Activated T-cell treated with anti-CD3 and anti-CD28 coated beads for 4 hours (primary cell): ENCODE measurements around the gene AFAP1.

Experiments
- DNase-seq: peaks from one replicate; pipeline ENCODE4 v3.0.0-alpha.2; 2020

AFAP1 gene

DNA sequence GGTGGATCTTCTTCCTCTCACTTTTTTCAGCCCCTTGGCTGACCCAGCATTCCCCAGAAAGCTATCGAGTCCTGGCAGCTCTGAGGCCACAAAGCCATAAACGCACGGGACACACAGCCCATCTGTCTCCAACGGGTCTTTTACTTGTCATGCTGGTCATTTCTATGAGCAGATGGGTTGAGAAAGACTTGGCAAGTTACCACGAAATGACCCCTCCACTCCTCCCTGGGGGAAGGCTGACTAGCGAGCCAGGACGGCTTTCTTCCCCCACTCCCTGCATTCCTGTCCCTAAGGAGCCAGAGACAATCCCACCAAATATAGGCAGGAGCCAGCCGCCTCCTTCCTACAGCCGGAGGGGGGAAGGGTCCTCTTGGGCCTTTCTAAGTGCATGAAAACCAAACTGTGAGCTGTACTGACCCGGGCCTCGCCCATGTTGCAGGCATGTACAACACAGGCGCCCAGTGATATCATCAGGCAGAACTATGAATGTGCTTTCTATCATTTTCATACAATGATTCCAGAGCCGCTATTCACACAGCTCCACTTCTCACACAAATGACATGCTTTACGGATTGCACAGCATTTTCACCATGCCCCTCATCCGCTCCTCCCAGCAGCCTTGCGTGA, 28.6 kb downstream of the AFAP1 start:
- no peak for DNase-seq

DNA sequence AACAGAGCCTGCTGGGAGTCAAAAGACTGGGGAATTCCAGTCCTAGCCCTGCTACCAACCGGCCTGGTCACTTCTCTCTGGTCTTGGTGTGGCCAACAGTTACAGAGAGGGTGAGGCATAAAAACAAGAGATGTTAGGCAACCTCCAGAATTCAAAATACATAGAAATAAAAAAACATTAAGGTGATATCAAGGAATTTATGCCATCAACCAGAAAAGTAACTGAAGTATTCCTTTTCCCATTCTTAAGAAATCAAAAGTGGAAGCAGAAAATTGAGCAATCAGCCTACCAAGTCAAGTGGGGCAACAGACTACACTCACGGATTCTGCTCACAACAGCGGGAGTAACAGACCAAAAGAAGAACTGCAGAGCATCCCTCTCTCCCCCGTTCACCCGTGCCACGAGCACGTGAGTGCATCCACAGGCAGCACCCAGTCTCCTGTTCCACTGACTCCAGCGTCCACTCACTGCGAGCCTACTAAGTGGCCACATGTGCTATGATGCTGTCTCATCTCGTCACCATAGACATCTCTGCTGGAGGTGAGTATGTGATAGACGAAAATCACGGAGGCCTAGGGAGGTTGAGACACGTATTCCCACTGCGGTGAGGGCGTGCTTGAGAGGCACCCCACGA, 29.3 kb downstream of the AFAP1 start:
- DNase-seq: no peak

DNA sequence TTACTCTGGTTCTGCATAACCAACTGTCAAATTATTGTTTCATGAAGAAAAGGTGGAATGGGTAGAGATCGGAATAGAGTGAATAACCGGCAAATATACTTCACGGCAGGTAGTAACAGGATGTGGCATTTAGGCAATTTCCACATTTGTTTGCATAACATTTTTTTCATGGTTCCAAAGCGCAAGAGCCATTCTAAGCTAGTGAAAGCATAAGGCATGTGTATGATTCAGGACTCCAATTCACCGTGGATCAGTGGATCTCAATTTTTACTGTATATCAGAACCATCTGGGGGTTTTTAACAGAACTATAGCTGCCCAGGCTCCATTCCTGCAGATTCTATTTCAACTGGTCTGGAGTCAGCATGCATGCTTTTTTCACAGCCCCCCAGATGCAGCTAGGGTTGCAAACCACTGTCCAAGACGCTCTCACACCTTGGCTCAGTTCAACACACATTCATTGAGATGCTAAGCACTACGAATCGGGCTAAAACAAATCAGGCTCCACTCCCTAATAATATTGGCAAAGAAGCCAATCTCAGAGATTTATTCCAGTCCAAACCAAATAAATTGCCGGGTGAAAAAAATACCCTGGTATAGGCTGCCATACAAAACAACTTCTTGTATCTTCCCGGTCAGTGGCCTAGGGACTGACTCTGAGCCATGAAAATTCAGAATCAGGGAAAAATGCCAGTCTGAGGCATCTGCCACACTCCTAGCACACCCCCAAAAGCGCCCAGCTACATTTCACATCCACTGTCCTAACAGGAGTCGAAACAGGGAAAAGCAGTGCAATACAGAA, 30.0 kb downstream of the AFAP1 start:
- no peak for DNase-seq

DNA sequence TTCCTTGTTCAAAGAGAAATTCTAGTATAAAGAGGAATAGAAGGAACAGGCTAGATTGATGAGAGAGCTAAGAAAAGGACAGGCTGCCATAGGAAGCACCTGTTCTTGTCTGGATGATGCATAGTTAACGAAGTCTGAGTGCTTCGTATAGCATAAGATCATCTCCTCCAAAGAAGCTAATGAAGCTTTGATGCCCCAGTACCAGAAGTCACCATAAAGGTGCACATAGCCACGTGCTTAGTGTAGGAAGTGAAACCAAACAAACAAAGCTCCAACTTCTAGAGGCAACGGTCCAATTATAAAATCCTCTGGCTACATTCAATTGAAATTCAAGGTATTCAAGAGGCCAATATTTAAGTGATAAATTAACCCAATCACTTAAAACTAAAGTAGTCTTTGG, 31.0 kb downstream of the AFAP1 start:
- DNase-seq: no peak

DNA sequence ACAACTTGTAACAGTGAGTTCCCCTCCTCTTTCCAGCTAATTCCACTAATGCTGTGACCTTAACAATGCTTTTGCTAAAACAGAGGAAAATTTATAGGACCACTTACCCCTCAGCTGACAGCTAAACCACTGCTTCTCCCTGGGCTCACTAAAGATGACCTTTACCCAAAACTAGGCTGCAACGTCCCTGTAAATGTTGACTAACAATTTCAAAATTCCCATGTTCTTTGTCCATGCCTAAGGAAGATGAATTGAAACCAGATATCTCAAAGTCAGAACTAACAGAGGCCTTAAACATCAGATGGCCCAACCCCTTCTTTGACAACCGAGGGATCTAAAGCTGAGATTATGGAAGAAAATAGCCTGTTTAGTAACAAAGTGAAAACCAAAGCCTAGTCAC, 32.5 kb downstream of the AFAP1 start:
- no peak for DNase-seq

DNA sequence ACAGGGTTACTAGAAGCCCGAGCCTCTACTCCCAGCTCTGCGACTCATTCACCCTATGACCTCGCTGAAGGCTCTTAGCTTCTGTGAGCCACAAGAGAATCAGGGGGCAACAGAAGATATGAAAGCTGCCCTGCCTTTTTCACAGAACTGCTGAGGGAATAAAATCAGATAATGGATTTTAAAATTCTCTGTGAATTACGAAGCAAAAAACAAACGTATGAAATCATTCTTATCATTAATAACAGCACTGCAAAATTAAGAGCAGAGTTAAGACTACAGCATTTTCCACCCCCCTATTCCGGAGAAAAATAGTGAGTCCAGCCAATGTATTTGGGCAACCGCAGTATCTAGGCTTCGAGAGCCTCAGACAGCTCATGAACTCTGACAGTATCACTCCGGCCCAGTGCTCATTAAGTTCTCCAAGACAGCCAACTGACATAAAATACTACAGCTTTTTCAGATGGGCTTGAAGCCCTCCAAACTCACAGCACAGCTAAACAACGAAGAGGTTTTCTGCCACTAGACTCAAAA, 33.4 kb downstream of the AFAP1 start:
- DNase-seq: no peak

DNA sequence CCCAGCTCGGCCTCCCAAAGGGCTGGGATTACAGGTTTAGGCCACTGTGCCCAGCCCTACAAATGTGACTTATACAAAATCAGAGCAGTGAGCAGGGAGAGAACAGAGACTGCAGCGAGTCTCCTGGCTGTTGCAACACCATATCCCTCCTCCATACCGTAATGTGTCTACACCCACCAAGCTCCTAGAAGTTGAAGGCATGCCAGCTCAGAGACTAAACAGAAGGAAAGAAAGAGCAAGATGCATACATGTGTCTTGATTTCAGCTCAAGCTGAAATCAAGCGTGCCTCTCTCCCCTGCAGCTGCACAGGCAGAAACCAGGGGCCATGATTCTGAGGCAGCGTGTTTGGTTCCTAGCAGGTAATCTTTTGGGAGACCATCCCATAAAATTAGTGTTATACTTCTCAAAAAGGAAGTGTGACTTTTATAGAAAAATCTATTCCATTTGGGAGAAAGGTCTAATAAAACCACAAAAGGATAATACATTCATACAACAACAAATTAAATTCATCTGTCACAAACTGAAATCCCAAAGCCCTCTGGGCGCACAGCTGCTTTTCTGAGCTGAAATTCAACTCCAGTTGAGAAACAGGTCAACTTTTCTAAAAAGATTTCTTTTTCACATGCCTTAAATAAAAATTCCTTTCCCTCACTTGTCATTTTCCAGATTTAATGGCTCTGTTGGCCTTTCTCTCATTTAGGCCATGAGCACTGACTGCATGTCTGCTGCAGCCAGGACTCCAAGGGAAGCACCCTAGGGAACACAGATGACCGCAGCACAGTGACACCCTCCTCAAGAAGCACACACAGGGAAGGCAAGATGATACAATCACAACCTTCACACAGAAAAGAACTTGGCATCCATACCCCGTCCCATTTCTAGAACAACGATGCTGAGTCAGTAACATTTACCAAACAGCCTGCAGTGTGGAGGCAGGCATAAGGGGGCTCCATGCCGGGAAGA, 34.4 kb downstream of the AFAP1 start:
- no peak for DNase-seq

DNA sequence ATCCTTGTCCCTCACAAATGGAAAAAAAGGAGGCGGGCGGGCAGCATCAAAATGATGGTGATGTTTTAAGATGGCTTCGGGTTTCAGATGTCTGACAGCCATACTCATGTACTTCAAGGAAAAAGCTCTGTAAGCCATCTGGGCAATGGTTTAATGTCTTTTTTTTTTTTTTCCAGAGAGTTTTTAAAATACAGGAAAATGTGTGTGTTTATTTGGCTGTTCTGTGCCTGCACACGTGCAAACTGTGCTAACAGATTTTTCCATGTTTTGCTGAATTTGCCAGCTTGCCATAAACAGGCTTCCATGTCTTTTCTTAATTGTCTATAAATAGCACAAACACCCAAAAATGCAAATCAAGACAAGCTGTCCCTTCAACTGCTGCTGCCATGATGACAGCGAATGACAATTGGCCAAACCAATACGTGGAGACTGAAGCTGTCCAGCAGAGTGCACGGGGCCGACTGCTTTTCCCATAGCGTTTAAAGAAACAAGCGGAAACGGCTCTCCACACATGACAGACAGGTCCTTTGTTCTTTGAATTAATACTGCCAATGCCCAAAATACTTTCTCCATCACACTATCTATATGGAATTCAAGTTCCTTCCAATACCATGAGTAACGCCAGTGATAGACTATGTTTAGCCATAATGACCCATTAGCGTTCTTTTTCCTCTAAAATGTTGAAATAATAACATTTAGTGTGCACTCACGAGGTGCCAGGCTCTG, 35.7 kb downstream of the AFAP1 start:
- DNase-seq: no peak

DNA sequence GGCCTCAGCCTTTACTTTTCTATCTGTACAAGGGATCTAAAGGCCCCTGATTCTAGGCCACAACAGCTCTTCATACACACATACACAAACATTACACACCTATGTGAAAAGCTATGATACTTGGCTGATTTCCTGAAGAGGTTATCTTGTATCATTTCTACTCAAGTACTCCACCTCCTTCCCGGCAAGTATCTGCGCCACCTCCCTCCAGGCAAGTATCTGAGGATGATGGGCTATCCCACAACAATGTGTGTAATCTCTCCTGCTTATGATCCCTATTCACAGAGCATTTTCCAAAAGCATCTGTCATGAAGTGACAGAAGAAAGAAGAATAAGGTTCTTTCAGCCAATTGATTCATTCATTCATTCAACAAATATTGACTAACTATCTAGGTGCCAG, 36.8 kb downstream of the AFAP1 start:
- no peak for DNase-seq

DNA sequence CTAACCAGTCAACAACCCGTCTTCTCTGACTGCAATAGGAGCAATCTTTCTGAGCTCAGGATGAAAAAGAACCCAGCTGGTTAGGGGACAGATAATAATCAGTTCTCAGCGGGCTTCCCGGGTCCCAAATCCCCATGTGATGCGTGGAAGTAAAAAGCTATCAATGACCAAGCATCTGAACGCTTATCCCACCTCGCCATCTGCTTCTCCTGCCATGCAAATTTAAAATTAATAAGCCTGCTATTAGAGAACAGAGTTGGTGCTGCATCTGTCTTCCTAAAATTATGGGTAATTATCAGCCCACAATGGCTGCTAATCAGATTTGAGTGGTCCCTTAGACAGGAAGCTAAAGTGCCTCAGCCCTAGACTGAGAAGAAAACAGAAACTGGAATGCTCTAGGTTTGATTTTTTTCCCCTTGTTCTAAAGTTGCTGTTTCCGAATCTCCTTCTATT, 37.5 kb downstream of the AFAP1 start:
- DNase-seq: no peak

DNA sequence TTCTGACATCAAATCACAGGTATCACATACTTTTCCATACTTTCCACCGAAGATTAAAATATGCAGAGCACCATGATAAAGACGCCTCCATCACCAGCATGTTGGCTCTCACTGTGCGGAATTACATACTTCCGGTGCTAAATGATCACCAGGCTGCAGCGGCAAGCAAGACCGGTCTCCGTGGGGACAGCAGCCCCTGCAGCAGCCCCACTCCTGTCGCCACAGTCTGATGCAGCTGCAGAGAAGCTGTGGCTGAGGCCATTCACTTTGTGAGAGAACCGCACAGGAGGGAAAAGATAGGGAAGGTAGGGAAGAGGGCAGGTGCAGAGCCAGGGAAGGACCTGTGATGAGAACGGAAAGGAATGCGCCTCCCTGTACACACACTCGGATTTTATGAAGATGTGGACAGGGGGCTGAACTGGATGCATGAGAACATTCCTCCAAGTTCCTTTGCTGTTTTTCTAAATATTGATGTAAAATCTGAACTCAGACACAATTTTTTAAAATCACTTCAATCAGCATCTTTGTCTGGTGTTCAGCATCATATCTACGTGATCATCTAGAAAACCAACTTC, 38.3 kb downstream of the AFAP1 start:
- DNase-seq: no peak

DNA sequence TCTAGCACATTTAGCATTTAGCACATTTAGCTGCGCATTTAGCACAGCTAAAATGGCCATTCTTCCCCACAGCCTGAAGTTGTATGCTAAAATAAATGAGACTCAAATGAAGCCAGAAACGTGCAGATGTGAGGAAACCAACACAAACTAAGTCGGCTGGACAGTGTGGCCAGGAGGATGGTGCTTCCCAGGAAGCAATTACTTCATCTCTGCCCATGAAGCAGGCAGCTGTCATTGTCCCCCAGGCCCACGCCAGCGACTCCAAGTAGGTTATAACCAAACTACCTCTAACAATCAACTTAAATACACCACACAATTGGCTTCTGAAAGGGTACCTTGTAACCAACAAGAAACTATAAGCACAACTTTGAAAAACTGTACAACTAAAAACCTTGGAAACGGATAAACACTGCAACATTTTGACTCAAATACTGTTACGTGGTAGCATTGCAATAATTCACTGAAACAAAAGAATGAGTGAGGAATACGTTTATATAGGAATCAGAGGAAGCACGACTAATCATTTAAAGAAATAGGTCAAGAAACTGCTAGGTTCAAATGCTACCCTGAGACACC, 39.2 kb downstream of the AFAP1 start:
- DNase-seq: no peak

DNA sequence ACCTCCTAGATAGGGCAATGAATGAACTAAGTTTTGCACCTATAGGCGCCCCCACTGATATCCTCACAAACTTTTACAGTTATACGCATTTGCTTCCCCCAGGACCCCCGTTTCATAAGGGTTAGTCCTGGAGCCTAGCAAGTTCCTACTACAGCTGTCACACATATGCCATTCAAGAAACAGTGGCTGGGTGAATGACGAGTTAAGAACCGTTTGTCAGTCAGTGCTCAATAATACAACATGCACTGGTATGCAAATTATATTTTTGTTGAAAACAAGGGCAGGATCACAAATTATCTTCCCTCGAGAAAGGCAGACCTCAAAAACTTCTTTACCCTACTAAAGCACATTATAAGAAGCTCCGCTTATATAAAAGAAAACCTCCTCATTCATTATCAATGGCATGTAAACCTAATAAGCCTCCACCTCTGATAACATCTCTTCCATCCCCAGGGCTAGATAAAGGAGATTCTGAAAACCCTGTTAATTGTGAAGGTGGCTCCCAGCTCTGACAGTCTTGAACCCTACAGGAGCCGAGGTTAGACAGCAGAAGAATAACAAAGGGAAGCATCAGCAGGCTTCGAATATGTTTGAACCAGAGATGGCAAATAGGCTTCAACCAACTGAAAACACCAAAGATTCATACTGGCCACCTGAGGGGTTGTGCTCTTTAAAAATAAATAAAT, 40.3 kb downstream of the AFAP1 start:
- DNase-seq: no peak

DNA sequence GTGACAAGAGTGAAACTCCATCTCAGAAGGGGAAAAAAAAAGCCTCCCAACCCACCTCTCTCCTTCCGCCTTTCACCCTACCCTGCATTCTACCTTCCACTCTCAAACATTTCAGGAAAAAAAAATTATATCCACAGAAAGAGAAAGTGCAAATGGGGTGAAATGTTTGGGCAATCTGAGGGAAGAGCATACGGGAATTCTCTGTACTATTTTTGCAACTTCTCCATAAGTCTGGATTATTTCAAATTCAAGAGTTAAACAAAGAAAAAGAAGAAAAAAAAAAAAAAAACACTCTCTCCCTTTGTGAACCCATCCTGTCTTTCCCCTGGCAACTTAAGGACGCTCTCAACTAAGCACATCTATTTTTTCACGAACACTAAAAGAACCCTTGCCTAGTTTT, 41.3 kb downstream of the AFAP1 start:
- no peak for DNase-seq

DNA sequence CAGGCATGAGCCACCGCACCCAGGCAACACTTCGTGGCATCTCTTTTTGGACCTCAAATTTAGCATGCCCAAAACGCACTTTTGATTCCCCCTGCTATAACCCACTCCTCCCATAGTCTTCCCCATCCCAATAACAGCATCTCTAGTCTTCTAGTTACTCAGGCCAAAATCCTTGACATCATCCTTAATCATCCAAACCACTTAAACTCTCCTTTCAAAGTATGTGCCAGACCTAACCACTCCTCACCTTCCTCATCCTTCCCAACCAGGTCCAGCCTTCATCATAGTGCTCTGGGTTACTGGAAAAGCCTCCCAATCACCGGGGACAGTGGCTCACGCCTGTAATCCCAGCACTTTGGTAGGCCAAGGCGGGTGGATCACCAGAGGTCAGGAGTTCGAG, 41.9 kb downstream of the AFAP1 start:
- DNase-seq: no peak

DNA sequence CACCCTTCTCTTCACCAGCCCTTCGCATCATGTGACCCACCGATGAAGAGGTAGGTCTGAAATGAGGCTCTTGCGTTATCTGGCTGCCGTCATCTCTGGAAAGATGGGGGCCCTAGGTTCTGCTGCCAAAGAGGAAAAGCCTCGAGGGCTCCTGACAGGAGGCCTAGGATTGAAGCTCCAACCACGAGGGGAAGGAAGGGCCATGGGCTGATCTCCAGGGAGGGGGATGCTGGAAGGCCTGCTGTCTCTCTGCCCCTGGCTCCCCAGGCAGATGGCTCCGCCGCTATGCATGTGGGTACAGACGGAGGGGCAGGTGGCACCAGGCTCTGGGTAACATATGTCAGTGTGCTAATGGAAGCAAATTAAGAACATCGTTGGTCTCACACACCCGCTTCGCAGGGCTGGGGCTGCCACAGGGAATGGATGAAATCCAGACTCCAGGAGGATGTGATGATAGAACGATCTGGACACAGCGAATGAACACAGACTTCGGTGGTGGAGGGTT, 44.9 kb downstream of the AFAP1 start:
- no peak for DNase-seq

DNA sequence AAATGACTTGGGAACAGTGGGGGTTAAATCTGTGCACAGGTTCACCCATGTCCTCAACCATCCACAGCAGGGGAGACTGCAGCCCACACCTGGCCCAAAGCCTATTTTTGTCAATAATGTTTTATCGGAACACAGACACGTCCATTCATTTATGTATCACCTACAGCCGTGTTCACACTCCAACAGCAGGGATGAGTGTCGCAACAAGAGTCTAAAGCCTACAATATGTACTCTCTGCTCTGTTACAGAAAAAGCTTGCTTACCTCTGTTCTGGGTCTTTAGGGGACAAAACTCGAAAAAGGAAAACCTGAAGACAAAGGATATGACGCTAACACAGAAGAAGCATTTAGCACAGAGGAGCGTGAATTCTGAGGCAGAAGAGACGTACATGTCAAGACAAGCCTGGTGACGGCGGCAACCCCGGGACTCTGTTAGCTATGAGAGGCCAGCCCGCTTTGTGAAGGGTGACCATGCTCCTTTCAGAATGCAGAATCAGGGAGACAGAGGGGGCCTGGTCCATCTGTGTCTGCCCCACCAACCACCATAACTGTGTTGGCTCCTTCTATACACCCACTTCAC, 45.5 kb downstream of the AFAP1 start:
- DNase-seq: no peak

DNA sequence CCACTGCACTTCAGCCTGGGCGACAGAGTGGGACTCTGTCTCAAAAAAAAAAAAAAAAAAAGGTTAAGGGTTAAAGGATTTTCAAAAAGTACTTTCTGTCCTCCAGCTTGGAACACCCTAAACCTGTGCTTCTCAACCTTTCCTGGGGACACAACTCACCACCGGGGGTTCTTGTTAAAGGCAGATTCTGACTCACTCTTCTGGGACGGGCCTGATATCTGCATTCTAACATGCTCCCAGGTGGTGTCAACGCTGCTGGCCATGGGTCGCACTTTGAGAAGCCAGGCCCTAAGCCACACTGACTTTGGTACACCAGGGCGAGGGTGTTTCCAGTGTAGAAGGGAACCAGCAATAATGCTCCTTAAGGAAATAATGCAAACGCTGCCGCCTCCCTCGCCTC, 46.1 kb downstream of the AFAP1 start:
- no peak for DNase-seq

DNA sequence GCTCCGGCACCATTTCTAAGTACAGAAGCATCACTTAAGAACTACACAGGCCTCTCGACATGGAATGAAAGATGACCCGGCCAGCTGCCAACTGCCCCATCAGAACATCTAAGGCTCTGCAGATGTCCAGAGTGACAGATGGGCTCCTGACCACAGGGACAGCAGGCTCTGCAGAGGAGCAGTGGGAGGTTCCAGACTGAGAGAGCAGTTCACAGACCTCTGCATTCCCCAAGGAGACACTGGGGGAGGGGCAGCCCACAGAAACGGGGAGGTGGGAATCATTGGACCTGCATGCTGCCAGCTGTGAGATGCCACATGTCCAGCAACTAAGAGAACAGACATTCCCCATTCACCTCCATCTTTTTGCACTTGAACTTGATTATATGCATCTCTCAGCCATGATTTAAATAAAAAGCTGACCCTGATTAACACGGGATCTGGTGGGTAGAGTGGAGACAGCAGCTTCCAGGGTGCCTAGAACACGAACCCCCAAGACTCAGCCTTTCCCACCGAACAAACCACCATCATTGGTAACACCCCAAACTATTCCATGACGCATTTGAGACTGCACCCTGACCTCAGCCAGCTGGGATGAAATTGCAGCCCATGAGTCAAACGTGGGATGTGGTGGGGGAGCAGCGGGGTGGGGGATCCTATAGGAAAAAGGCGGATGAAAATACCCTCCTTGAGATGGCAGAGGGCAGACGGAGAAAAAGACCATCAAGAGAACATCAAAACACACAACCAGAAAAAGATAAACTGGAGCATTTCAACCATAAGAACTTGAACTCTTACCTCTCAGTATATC, 47.2 kb downstream of the AFAP1 start:
- no peak for DNase-seq
